Gastrocnemius medialis (tissue), 4 donors: Measurements from ENCODE around the gene ACAD11. TPM values are rescaled to one million over a fixed set of nuclear protein-coding genes. Genes with fewer than 3 reads are reported as not detected.
"Not testable (repeated sequence)": the region's sequence is repeated elsewhere in the genome, so short reads cannot be mapped to it uniquely, and the experiment has no call there.

Source experiments
- ATAC-seq, 2 donors: fragments of 150-250 bp; one replicate each; pipeline ENCODE4 v1.9.1; 2016
- DNase-seq, 2 donors: peaks; one replicate each; pipeline ENCODE4 v3.0.0-alpha.2; 2019
- H3K27ac ChIP-seq, 4 donors: fragments of 200-600 bp; sonication (generic); 1 replicate in 1 of 4; 2 replicates in 3 of 4; pipeline ENCODE4 v1.5.1; 2016 to 2018; ENCODE audit warnings: mild to moderate bottlenecking in 2 of 4, moderate library complexity in 1 of 4
- H3K27me3 ChIP-seq, 3 donors: fragments of 200-600 bp; sonication (generic) in 2 of 3; 1 replicate in 1 of 3; 2 replicates in 2 of 3; pipeline versions ENCODE4 v1.5.1 to v1.6.0; 2016 to 2019; ENCODE audit warnings: mild to moderate bottlenecking in 1 of 3, moderate library complexity in 1 of 3
- H3K36me3 ChIP-seq, 2 donors: fragments of 200-600 bp; sonication (generic) in 1 of 2; one replicate each; pipeline ENCODE4 v1.5.1; 2017 to 2018
- H3K4me1 ChIP-seq, 2 donors: fragments of 200-600 bp; sonication (generic) in 1 of 2; one replicate each; pipeline ENCODE4 v1.5.1; 2016 to 2017; ENCODE audit warnings: mild to moderate bottlenecking in 2 of 2
- H3K4me3 ChIP-seq, 4 donors: fragments of 200-600 bp; sonication (generic) in 3 of 4; 1 replicate in 1 of 4; 2 replicates in 3 of 4; pipeline ENCODE4 v1.5.1; 2016 to 2019; ENCODE audit warnings: mild to moderate bottlenecking in 2 of 4
- H3K9me3 ChIP-seq, 3 donors: fragments of 200-600 bp; sonication (generic) in 2 of 3; 1 replicate in 1 of 3; 2 replicates in 2 of 3; pipeline ENCODE4 v1.5.1; 2016 to 2019
- CTCF ChIP-seq, 5 experiments: fragments of 450-650 bp in 3 of 5; fragments of 200-600 bp in 2 of 5; sonication (generic) in 2 of 5; IDR thresholded peaks in 4 of 5; conservative IDR thresholded peaks in 1 of 5; 1 replicate in 4 of 5; 2 replicates in 1 of 5; pipeline ENCODE4 v1.5.1; 2016 to 2019; ENCODE audit warnings: antibody characterized with exemption in 5 of 5, mild to moderate bottlenecking in 3 of 5, moderate library complexity in 3 of 5
- POLR2A ChIP-seq, 2 donors: fragments of 450-650 bp; IDR thresholded peaks; one replicate each; pipeline ENCODE4 v1.6.1; 2017; ENCODE audit warnings: antibody characterized with exemption in 2 of 2, mild to moderate bottlenecking in 2 of 2, moderate library complexity in 2 of 2
- in situ Hi-C, 4 donors: fragments of 200-750 bp; cut with MboI; loops; one replicate each; pipeline versions ENCODE4 v1.15.0 to v1.8.0; 2017; ENCODE audit warnings: low sequenced_read_pairs in 4 of 4
- intact Hi-C: fragments of 100-400 bp; cut with DNase I; formaldehyde crosslinking; loops from one replicate; pipeline ENCODE4 v1.15.1; 2023; ENCODE audit warnings: low total_unique reads
- total RNA-seq, 4 donors: library from RNA; depleted of rRNA; stranded (reverse); fragments of >200 nt; gene quantifications; one replicate each; pipeline versions ENCODE4 v1.1.0 to v1.2.3, GENCODE V29; 2016

The ACAD11 gene
- total RNA-seq, 4 donors from 2014 or later = 2.2 to 12.4 (median 4.4) TPM

GRCh38 chr3:132643366-132643765 lies 16.2 kb downstream of the ACAD11 start:
- Histone ChIP-seq H3K4me1 (no peaks in the 10 kb centered on the region), H3K9me3 (no peaks in the 10 kb centered on the region), H3K27me3 (no peaks in the 10 kb centered on the region), H3K4me3 (no peak overlapping the region), H3K36me3 (peaks cover 0 to 13% of the 10 kb centered on the region in 2 donors), H3K27ac (no peak overlapping the region)
- ATAC-seq (no peak), DNase-seq (no peak)
- TF ChIP-seq POLR2A (IDR thresholded peaks at IDR 0.05) (no peak), CTCF (IDR thresholded peaks at IDR 0.05 in 4 of 5, conservative IDR thresholded peaks at IDR 0.05 in 1 of 5) (no peak)
- intact Hi-C loops = no loop called here
- in situ Hi-C loops = loop anchor here in 2 of 4 donors (10.0 kb wide), 2 partner anchors 99 to 109 kb away; no protein-coding TSS in a partner anchor

GRCh38 chr3:132642539-132642847 lies 17.1 kb downstream of the ACAD11 start:
- Histone ChIP-seq H3K27me3 (no peaks in the 10 kb centered on the region), H3K9me3 (no peaks in the 10 kb centered on the region), H3K4me3 (no peak overlapping the region), H3K36me3 (peaks cover 0 to 19% of the 10 kb centered on the region in 2 donors), H3K4me1 (no peaks in the 10 kb centered on the region), H3K27ac (no peak overlapping the region)
- TF ChIP-seq POLR2A (IDR thresholded peaks at IDR 0.05) = no peak
- no peak for TF ChIP-seq CTCF (IDR thresholded peaks at IDR 0.05 in 4 of 5, conservative IDR thresholded peaks at IDR 0.05 in 1 of 5)
- intact Hi-C loops = loop anchor here (1.0 kb wide), 1 partner anchor 106 kb away; no protein-coding TSS in a partner anchor
- no peak for DNase-seq
- in situ Hi-C loops = loop anchor here in 2 of 4 donors (10.0 kb wide), 2 partner anchors 98 to 108 kb away; no protein-coding TSS in a partner anchor
- no peak for ATAC-seq

GRCh38 chr3:132641837-132642538 lies 17.6 kb downstream of the ACAD11 start:
- intact Hi-C loops (loop anchor here (1.0 kb wide), 1 partner anchor 106 kb away; no protein-coding TSS in a partner anchor), in situ Hi-C loops (loop anchor here in 2 of 4 donors (10.0 kb wide), 2 partner anchors 97 to 107 kb away; no protein-coding TSS in a partner anchor)
- ATAC-seq (peak in 1 of 2 donors; percentile 53), DNase-seq (no peak)
- Histone ChIP-seq H3K27me3 (no peaks in the 10 kb centered on the region), H3K4me1 (no peaks in the 10 kb centered on the region), H3K4me3 (no peak overlapping the region), H3K36me3 (peaks cover 0 to 22% of the 10 kb centered on the region in 2 donors), H3K9me3 (no peaks in the 10 kb centered on the region), H3K27ac (no peak overlapping the region)
- peak; percentile 52 to 84 (median 76) for TF ChIP-seq CTCF (IDR thresholded peaks at IDR 0.05 in 4 of 5, conservative IDR thresholded peaks at IDR 0.05 in 1 of 5)
- TF ChIP-seq POLR2A (IDR thresholded peaks at IDR 0.05) = no peak

GRCh38 chr3:132641427-132641826 lies 18.2 kb downstream of the ACAD11 start:
- H3K4me3 ChIP-seq, DNase-seq, ATAC-seq, H3K9me3 ChIP-seq, H3K4me1 ChIP-seq, intact Hi-C loops, H3K27me3 ChIP-seq, H3K27ac ChIP-seq: not testable (repeated sequence)
- in situ Hi-C loops = loop anchor here in 2 of 4 donors (10.0 kb wide), 2 partner anchors 97 to 107 kb away; no protein-coding TSS in a partner anchor
- peaks cover 0 to 28% of the 10 kb centered on the region in 2 donors for H3K36me3 ChIP-seq

- ATAC-seq (no peak), DNase-seq (no peak)
- TF ChIP-seq CTCF (IDR thresholded peaks at IDR 0.05 in 4 of 5, conservative IDR thresholded peaks at IDR 0.05 in 1 of 5) = no peak
- no peak for TF ChIP-seq POLR2A (IDR thresholded peaks at IDR 0.05)
- peaks cover 0 to 30% of the 10 kb centered on the region in 2 donors for H3K36me3 ChIP-seq
- peaks cover 0 to 5% of the 10 kb centered on the region in 2 donors for H3K4me1 ChIP-seq
- H3K9me3 ChIP-seq = no peaks in the 10 kb centered on the region
- no peak overlapping the region for H3K27ac ChIP-seq
- in situ Hi-C loops (loop anchor here in 1 of 4 donors (5.0 kb wide), 1 partner anchor 101 kb away; no protein-coding TSS in a partner anchor), intact Hi-C loops (no loop called here)
- no peaks in the 10 kb centered on the region for H3K27me3 ChIP-seq
- H3K4me3 ChIP-seq = no peak overlapping the region
Observed at GRCh38 chr3:132638706-132639105, 20.9 kb downstream of the ACAD11 start.
